HG03521 (cell line): ENCODE data around the gene PPP3CA.
"Not testable (repeated sequence)": the region's sequence is repeated elsewhere in the genome, so short reads cannot be mapped to it uniquely, and the experiment has no call there.

Experiments
- ATAC-seq: cut with Tn5 transposase; IDR thresholded peaks from one replicate; pipeline ENCODE4 v1.9.1; 2021; ENCODE audit warnings: mild to moderate bottlenecking, moderate library complexity; ENCODE audit not compliant: unreplicated experiment

PPP3CA gene

GRCh38 chr4:101183221-101183620 lies 164.1 kb downstream of the PPP3CA start:
- ATAC-seq: no peak

GRCh38 chr4:101182688-101183087 lies 164.6 kb downstream of the PPP3CA start:
- ATAC-seq: not testable (repeated sequence)

GRCh38 chr4:101178731-101179130 lies 168.6 kb downstream of the PPP3CA start:
- no peak for ATAC-seq

- ATAC-seq: no peak
Measured at GRCh38 chr4:101177154-101177553, 170.2 kb downstream of the PPP3CA start.

GRCh38 chr4:101175896-101176676 lies 171.2 kb downstream of the PPP3CA start:
- ATAC-seq: no peak

GRCh38 chr4:101174679-101175345 lies 172.5 kb downstream of the PPP3CA start:
- no peak for ATAC-seq

- no peak for ATAC-seq
Measured at GRCh38 chr4:101172369-101172768, 175.0 kb downstream of the PPP3CA start.

- ATAC-seq: no peak
Measured at GRCh38 chr4:101171747-101172146, 175.6 kb downstream of the PPP3CA start.

- ATAC-seq: peak; percentile 99
Measured at GRCh38 chr4:101169044-101170014, 178.0 kb downstream of the PPP3CA start.

GRCh38 chr4:101163936-101164335 lies 183.4 kb downstream of the PPP3CA start:
- ATAC-seq: no peak

- ATAC-seq: no peak
Measured at GRCh38 chr4:101162990-101163380, 184.3 kb downstream of the PPP3CA start.

- ATAC-seq: no peak
Measured at GRCh38 chr4:101160792-101161592, 186.3 kb downstream of the PPP3CA start.

GRCh38 chr4:101158507-101158906 lies 188.8 kb downstream of the PPP3CA start:
- no peak for ATAC-seq

- no peak for ATAC-seq
Measured at GRCh38 chr4:101158134-101158482, 189.2 kb downstream of the PPP3CA start.

- no peak for ATAC-seq
Measured at GRCh38 chr4:101157415-101158133, 189.8 kb downstream of the PPP3CA start.

- no peak for ATAC-seq
Measured at GRCh38 chr4:101156619-101157310, 190.6 kb downstream of the PPP3CA start.

GRCh38 chr4:101155945-101156344 lies 191.4 kb downstream of the PPP3CA start:
- no peak for ATAC-seq

- no peak for ATAC-seq
Measured at GRCh38 chr4:101155368-101155767, 192.0 kb downstream of the PPP3CA start.

- no peak for ATAC-seq
Measured at GRCh38 chr4:101153653-101154052, 193.7 kb downstream of the PPP3CA start.
